Coronary artery (tissue), 2 donors: Measurements from ENCODE around the gene BARHL2.

Experiments used
- DNase-seq: peaks from one replicate; pipeline ENCODE4 v3.0.0-alpha.2; 2017; ENCODE audit warnings: low spot score
- H3K27ac ChIP-seq, 2 donors: fragments of 200-600 bp; sonication (generic); one replicate each; pipeline ENCODE4 v1.5.1; 2016 to 2019
- H3K4me3 ChIP-seq: fragments of 200-600 bp; sonication (generic); 2 replicates; pipeline ENCODE4 v1.5.1; 2016; ENCODE audit warnings: mild to moderate bottlenecking, moderate library complexity
- TF ChIP-seq, protein P1 (sequence below): fragments of 200-600 bp; sonication (generic); IDR thresholded peaks from one replicate; pipeline ENCODE4 v1.5.1; 2019; ENCODE audit warnings: antibody characterized with exemption

Gene BARHL2

DNA sequence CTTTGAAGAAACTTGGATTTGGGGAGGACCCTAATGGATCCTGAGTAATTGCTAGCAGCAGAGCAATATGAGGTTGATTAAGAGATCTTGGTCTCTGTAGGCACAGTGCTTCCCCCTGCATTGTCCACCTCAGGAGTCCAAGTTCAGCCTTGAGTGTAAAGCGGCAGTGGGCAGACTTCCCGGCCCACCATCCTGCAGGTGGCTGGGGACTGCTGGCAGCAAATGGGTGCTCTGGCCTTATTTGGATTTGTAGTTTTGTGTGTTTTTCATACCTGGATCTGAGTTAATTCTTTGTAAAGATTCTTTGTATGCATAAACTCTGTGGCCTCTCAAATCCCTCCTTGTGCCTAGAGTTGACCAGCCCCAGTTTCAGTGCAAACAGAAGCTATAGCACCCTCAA lies 7.6 kb downstream of the BARHL2 start:
- no peak overlapping the region for H3K27ac ChIP-seq
- no peak for DNase-seq
- H3K4me3 ChIP-seq: no peak overlapping the region
- TF ChIP-seq, protein P1, sequence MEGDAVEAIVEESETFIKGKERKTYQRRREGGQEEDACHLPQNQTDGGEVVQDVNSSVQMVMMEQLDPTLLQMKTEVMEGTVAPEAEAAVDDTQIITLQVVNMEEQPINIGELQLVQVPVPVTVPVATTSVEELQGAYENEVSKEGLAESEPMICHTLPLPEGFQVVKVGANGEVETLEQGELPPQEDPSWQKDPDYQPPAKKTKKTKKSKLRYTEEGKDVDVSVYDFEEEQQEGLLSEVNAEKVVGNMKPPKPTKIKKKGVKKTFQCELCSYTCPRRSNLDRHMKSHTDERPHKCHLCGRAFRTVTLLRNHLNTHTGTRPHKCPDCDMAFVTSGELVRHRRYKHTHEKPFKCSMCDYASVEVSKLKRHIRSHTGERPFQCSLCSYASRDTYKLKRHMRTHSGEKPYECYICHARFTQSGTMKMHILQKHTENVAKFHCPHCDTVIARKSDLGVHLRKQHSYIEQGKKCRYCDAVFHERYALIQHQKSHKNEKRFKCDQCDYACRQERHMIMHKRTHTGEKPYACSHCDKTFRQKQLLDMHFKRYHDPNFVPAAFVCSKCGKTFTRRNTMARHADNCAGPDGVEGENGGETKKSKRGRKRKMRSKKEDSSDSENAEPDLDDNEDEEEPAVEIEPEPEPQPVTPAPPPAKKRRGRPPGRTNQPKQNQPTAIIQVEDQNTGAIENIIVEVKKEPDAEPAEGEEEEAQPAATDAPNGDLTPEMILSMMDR: no peak

DNA sequence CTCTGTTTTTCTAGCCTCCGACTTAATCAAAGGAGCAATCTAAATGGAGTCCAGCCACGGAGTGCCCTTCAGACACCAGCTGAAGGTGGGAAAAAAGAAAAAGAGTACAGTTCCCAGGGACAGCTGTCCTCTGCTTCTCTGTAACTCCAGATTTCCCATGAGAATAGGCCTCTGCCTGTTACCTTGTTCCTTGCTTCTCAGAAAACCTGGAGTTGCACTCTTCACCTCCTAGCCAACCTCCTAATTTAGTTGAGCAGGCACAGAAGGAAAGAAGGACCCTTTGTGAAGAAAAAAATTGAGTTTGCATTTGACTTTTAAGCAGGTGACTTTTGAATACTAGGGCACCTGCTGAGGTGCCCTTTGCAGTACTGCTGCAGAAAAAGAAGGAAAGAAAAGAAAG lies 8.3 kb downstream of the BARHL2 start:
- no peak overlapping the region for H3K27ac ChIP-seq
- no peak overlapping the region for H3K4me3 ChIP-seq
- DNase-seq: no peak
- TF ChIP-seq, protein P1: no peak

DNA sequence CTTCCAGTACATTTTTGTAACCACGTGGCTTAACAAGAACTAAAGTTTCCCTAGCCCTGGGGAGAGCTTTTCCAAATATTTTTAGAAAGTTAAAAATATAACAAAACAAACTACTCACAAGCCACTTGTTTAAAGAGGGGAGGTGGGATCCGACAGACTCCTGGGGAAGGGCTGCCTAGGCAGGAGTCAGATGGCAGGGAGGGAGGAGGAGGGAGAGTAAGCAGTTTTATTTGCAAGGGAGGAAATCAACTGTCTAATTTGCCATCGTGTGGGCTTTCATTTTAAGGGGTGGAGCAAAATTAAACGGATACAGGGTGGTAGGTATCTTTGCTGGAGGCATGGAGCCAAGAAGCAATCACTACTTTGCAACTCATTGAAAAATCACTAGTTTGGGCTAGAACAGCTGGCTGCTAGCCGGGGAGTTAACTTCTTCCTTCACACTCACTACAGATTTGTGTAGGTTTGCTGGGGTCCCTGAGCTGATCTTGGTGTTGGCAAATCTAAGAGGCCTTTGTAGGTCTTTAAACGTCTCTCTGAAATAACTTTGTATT lies 8.8 kb downstream of the BARHL2 start:
- no peak overlapping the region for H3K27ac ChIP-seq
- no peak overlapping the region for H3K4me3 ChIP-seq
- TF ChIP-seq, protein P1: no peak
- no peak for DNase-seq

DNA sequence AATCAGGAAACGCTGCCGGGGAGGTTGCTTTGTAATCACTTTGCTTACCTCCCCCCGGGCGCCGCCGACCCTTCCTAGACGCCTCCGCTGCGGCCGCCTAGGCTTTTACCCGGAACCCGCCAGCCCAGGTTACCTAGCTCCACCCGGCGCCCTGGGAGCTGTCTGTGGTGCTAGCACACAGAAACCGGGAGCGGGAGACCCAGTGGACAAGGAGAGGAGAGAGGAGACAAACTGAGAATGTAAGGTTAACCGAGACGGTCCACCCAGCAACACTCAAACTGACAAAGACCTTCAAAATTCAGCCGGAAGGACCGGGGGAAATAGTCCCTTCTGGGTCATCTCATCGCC lies 9.8 kb downstream of the BARHL2 start:
- TF ChIP-seq, protein P1: no peak
- peak overlapping the region; percentile 63 for H3K4me3 ChIP-seq
- no peak for DNase-seq
- H3K27ac ChIP-seq: no peak overlapping the region

DNA sequence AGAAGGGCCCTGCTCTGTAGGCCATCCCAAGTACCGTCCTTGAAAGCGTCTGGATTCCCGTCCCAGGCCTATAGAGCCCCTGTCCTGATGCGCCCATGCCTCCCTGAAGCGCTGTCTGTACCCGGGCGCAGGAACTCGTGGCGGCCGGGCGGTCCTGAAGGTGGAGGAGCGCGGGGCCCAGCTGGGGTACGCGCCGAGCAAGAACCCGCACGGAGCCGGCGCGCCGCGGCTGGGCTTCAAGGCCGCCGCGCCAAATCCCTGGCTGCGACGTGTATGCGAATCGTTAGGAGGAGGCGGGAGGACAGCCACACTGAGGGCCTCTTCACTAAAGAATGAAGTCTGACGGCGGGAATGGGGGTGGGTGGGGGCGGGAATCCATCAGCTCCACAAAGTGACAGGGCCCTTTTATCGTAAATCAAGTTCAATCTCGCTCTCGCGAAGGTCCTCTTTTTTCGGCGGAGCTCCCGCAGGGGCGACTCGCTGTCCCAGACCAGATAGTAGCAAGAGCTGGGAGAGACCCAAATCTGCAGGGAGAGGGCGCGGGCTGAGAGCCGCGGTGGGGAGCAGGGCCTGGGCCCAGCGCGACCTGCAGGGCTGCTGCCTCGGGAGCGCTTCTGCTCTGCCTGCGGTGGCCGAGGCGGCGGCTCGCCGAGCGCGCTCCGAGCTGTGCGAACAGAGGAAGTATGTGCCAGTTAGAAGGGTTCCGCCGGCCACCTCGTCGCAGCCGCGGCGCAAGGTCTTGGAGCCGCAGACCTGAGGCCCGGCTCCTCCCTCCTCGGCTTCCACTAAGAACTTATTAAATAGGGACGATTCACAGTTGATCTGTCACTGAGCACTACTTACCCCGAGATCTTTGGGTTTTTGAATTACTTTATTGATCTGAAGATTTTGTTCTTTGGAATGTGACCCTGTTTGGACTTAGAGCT lies 10.4 kb downstream of the BARHL2 start:
- TF ChIP-seq, protein P1: no peak
- DNase-seq: no peak
- Histone ChIP-seq H3K27ac (no peak overlapping the region), H3K4me3 (peak overlapping the region; percentile 63)

DNA sequence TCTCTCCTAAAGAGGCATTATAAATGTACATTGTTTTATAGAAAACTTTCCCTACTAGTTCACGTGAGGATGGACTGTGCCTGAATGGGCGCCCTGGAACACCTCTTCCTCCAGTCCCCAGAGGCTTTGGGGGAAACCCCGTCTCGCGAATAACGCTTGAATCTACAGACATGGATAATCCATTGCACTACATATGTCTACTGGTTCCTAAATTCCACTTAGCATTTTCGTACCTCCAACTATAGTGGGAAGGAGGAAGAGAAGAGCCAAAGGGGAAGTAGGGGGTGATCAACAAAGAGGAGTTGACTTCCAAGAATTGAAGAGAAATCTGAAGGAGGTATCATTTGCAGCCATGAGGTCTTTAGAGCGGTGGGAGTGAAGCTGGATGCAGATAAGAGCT lies 11.1 kb downstream of the BARHL2 start:
- peak overlapping the region; percentile 63 for H3K4me3 ChIP-seq

More for the DNA sequence above, 11.1 kb downstream of the BARHL2 start:
- TF ChIP-seq, protein P1: no peak
- no peak overlapping the region for H3K27ac ChIP-seq
- DNase-seq: no peak
